Endometrial microvascular endothelial cells (primary cell): Measurements from ENCODE around the gene CCAR1. TPM values are rescaled to one million over a fixed set of nuclear protein-coding genes. Genes with fewer than 3 reads are reported as not detected.
"Not testable (repeated sequence)": the region's sequence is repeated elsewhere in the genome, so short reads cannot be mapped to it uniquely, and the experiment has no call there.

Experiments
- in situ Hi-C: cut with HindIII; loops from 2 replicates; pipeline ENCODE4 v1.10.0; 2017; ENCODE audit warnings: low sequenced_read_pairs, low pct_unique_long_range_greater_than_20kb; ENCODE audit errors: inconsistent ontology term
- total RNA-seq: library from RNA; depleted of rRNA; stranded (reverse); fragments of >200 nt; gene quantifications from one replicate; pipeline ENCODE4 v1.2.3, GENCODE V29; 2015; ENCODE audit errors: inconsistent ontology term

Gene CCAR1, protein sequence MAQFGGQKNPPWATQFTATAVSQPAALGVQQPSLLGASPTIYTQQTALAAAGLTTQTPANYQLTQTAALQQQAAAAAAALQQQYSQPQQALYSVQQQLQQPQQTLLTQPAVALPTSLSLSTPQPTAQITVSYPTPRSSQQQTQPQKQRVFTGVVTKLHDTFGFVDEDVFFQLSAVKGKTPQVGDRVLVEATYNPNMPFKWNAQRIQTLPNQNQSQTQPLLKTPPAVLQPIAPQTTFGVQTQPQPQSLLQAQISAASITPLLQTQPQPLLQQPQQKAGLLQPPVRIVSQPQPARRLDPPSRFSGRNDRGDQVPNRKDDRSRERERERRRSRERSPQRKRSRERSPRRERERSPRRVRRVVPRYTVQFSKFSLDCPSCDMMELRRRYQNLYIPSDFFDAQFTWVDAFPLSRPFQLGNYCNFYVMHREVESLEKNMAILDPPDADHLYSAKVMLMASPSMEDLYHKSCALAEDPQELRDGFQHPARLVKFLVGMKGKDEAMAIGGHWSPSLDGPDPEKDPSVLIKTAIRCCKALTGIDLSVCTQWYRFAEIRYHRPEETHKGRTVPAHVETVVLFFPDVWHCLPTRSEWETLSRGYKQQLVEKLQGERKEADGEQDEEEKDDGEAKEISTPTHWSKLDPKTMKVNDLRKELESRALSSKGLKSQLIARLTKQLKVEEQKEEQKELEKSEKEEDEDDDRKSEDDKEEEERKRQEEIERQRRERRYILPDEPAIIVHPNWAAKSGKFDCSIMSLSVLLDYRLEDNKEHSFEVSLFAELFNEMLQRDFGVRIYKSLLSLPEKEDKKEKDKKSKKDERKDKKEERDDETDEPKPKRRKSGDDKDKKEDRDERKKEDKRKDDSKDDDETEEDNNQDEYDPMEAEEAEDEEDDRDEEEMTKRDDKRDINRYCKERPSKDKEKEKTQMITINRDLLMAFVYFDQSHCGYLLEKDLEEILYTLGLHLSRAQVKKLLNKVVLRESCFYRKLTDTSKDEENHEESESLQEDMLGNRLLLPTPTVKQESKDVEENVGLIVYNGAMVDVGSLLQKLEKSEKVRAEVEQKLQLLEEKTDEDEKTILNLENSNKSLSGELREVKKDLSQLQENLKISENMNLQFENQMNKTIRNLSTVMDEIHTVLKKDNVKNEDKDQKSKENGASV
- total RNA-seq = 36.1 TPM

- in situ Hi-C loops = no loop called here
Measured at GRCh38 chr10:68720793-68721672, at the start of gene CCAR1. TSS of gene CCAR1 (plus strand) at chr10:68721239. CDS start at chr10:68722505, 1,266 bp downstream.

GRCh38 chr10:68684413-68684812 lies 36.6 kb upstream of the CCAR1 start:
- in situ Hi-C loops = no loop called here

GRCh38 chr10:68696018-68696417 lies 25.0 kb upstream of the CCAR1 start:
- in situ Hi-C loops = no loop called here

DNA sequence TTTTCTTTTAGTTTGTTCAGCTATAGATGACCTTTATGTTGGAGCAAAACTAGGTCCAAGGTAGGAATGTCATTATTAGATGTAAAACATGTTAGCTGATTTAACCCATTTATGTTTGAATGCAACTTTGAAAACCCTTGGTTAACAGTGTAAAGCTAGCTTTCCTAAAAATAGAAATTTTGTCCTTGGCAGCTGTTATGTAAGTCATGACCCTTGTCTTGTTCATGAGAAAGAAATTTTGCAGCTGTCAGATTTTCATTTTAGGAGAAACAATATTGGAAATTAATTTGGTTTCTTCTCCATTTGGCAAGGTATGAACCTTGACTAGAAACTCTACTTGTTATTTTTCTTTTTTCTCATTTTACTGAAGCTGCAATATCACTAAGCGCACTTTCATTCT lies 23.9 kb upstream of the CCAR1 start:
- in situ Hi-C loops = no loop called here

GRCh38 chr10:68700197-68700596 lies 20.8 kb upstream of the CCAR1 start:
- in situ Hi-C loops = no loop called here

- in situ Hi-C loops = no loop called here
Measured at GRCh38 chr10:68705548-68705947, 15.5 kb upstream of the CCAR1 start.

- in situ Hi-C loops = not testable (repeated sequence)
Measured at GRCh38 chr10:68708987-68709386, 12.1 kb upstream of the CCAR1 start.

GRCh38 chr10:68713065-68713464 lies 8.0 kb upstream of the CCAR1 start:
- in situ Hi-C loops = not testable (repeated sequence)

DNA sequence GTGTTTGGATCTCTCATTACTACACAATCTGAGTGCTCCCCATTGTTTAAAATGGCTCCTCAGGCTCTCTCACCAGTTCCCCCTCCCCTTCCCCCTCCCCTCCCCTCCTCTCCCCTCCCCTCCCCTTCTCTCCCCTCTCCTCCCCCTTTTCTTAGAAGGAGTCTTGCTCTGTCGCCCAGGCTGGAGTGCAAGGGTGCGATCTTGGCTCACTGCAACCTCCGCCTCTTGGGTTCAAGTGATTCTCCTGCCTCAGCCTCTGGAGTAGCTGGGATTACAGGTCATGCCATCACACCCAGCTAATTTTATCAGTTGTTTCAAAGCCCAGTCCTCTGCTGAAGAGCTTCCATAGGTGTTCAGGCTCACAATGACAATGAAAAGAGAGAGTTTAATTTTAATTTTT lies 3.6 kb upstream of the CCAR1 start:
- in situ Hi-C loops = no loop called here

- in situ Hi-C loops = no loop called here
Measured at GRCh38 chr10:68721673-68722335, 765 bp downstream of the CCAR1 start.

DNA sequence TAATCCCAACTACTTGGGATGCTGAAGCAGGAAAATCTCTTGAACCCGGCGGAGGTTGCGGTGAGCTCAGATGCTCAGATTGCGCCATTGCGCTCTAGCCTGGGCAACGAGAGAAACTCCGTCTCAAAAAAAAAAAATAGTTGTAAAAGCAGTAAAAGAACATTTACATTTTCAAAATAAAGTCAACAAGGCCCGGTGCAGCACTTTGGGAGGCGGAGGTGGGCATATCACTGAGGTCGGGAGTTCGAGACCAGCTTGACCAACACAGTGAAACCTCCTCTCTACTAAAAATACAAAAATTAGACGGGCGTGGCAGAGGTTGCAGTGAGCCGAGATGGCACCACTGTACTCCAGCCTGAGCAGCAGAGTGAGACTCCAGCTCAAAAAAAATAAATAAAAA lies 4.0 kb downstream of the CCAR1 start:
- in situ Hi-C loops = no loop called here

DNA sequence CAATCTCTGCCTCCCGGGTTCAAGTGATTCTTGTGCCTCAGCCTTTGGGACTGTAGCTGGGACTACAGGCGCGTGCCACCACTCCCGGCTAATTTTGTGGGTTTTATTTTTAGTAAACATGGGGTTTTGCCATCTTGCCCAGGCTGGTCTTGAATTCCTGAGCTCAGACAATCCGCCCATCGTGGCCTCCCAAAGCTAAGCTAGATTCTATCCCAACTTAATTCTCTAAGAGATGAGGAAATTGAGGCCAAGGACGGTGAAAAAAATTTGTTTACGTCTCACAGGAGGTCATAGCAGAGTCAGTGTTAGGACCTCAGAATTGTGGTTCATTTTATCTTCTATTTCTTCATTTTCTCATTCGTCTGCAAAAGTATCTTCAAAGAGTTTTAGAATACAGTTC lies 6.1 kb downstream of the CCAR1 start:
- in situ Hi-C loops = no loop called here

- in situ Hi-C loops = no loop called here
Measured at GRCh38 chr10:68732651-68733050, 11.6 kb downstream of the CCAR1 start.

DNA sequence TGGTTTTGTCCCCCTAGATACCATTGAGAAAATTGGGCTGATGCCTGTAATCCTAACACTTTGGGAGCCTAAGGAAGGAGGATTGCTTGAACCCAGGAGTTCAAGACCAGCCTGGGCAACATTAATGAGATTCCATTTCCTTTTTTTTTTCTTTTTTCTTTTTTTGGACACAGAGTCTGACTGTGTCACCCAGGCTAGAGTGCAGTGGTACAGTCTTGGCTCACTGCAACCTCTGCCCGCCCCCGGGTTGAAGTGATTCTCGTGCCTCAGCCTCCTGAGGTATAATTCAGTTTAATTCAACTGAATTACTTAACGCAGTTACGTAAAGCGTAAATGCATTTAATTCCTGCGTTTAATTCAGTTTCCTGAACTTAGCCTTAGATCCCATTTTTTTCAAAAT lies 13.3 kb downstream of the CCAR1 start:
- in situ Hi-C loops = no loop called here

DNA sequence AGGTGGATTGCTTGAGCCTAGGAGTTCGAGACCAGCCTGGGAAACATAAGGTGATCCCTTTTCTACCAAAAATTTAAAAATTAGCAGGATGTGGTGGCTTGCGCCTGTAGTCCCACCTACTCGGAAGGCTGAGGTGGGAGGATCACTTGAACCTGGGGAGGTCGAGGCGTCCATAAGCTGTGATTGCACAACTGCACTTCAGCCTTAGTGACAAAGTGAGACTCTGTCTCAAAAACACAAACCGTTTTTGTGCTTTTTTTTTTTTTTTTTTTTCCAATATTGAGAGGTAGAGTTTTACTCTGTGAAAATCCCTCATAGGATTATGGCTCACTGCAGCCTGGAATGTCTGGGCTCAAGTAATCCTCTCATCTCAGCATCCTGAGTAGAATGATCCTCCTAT lies 14.1 kb downstream of the CCAR1 start:
- in situ Hi-C loops = no loop called here

DNA sequence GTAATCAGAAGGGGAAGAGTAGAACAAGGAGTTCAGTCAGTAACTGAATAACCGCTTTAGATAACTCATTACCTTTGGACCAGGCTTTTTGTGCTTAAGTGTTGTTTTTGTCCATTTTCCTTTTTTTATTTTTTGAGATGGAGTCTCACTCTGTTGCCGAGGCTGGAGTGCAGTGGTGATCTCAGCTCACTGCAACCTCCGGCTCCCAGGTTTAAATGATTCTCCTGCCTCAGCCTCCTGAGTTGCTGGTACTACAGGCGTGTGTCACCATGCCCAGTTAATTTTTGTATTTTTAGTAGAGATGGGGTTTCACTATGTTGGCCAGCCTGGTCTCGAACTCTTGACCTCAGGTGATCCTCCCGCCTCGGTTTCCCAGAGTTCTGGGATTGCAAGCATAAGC lies 14.7 kb downstream of the CCAR1 start:
- in situ Hi-C loops = not testable (repeated sequence)

GRCh38 chr10:68740676-68741075 lies 19.6 kb downstream of the CCAR1 start:
- in situ Hi-C loops = not testable (repeated sequence)

DNA sequence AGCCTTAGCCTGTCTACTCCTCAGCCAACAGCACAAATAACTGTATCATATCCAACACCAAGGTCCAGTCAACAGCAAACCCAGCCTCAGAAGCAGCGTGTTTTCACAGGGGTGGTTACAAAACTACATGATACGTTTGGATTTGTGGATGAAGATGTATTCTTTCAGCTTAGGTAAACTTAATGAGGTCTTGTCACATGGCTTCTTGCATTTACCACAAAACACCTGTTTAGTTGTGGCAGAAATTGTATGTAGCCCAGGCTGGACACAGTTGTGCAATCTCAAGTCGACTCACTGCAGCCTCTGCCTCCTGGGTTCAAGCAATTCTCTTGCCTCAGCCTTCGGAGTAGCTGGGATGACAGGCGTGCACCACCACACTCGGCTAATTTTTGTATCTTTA lies 21.4 kb downstream of the CCAR1 start:
- in situ Hi-C loops = no loop called here
